ENCODE data around the gene IFT80. TPM values are rescaled to one million over a fixed set of nuclear protein-coding genes. Genes with fewer than 3 reads are reported as not detected.

IFT80 gene
- total RNA-seq, 1 experiment from 2014 or later, result 9.1 TPM

DNA sequence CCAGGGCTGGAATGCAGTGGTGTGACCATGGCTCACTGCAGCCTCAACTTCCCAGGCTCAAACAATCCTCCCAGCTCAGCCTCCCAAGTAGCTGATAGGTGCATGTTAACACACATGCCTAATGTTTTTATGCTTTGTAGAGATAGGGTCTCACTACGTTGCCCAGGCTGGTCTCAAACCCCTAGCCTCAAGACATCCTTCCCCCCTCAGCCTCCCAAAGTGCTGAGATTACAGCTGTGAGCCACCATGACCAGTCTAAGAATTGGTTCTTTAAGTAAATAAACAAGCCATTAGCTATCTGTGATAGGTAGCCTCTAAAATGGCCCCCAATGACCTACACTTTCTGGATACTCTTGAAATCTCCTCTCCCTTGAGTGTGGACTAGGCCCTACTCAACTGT, 46.8 kb upstream of the IFT80 start:
- no peaks in the 10 kb centered on the region for H3F3A ChIP-seq (ENCODE audit: low read length, unreplicated experiment)
- ATAC-seq (no peak), DNase-seq (no peak)
- H3K9me2 ChIP-seq (replicated peaks; ENCODE audit: low read length), result no peaks in the 10 kb centered on the region
- POLR2A ChIA-PET (ENCODE audit: unreplicated experiment), result no interaction called here
- H3K9me3 ChIP-seq (ENCODE audit: low read length), result no peaks in the 10 kb centered on the region
- H3K27ac ChIP-seq (ENCODE audit: low read length), result no peak overlapping the region
- peak overlapping the region; percentile 91 for H3K4me2 ChIP-seq (ENCODE audit: low read length)
- peaks cover 11% of the 10 kb centered on the region; the same call in 1 of the 2 replicates for H3K36me3 ChIP-seq (ENCODE audit: low read depth, low read length)
- peak overlapping the region; percentile 76; the same call in 1 of the 2 replicates for H3K4me3 ChIP-seq (ENCODE audit: low read length)
- BruUV-seq (replicated peaks), result no TSS peak
- intact Hi-C loops (cut with micrococcal nuclease), result loop anchor here (5.0 kb wide), 1 partner anchor 116 kb away; no protein-coding TSS in a partner anchor
- peaks cover 9% of the 10 kb centered on the region; the same call in 1 of the 2 replicates for H4K20me1 ChIP-seq (ENCODE audit: low read length)
- TF ChIP-seq CTCF (conservative IDR thresholded peaks at IDR 0.05; ENCODE audit: low read depth, low read length) (no peak), EZH2 (IDR thresholded peaks at IDR 0.05; ENCODE audit: low read length, unreplicated experiment) (no peak), EZH2phosphoT487 (IDR thresholded peaks at IDR 0.05; ENCODE audit: borderline replicate concordance, low read length) (no peak)
- H2AFZ ChIP-seq (ENCODE audit: low read length), result no peak overlapping the region
- no peak overlapping the region for H3K9ac ChIP-seq (ENCODE audit: low read length)
- CTCF ChIA-PET, result no interaction called here
- peaks cover 82% of the 10 kb centered on the region for H3K79me2 ChIP-seq (ENCODE audit: low read length)
- H3K4me1 ChIP-seq (ENCODE audit: insufficient read depth, low read length), result peaks cover 40% of the 10 kb centered on the region
- no peaks in the 10 kb centered on the region for H3K27me3 ChIP-seq (ENCODE audit: low read length)

DNA sequence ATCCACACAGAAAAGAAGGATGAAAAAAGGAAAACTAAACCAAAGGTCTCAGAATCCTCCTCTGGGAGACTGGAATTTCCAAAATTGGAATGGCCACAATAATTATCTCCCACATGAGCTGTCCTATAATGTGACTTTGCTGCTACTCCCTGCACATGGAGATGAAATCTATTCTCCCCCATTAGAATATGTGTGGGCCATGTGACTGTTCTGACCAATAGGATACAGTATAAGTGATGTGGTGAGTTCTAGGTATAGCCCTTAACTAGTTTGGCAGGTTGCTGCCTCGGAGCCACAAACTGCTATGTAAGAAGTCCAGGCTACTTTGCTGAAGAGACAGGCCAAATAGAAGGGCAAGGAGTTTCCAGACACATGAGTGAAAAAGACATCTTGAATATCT, 45.4 kb upstream of the IFT80 start:
- Histone ChIP-seq H3K36me3 (ENCODE audit: low read depth, low read length) (peaks cover 11% of the 10 kb centered on the region), H4K20me1 (ENCODE audit: low read length) (peaks cover 9% of the 10 kb centered on the region; the same call in 1 of the 2 replicates), H3K9me3 (ENCODE audit: low read length) (no peaks in the 10 kb centered on the region), H3K9me2 (replicated peaks; ENCODE audit: low read length) (no peaks in the 10 kb centered on the region), H3K27ac (ENCODE audit: low read length) (no peak overlapping the region), H3K4me2 (ENCODE audit: low read length) (0 out of 2 replicates have a peak overlapping the region, but pooled peaks have one; percentile 6), H3K4me1 (ENCODE audit: insufficient read depth, low read length) (peaks cover 30% of the 10 kb centered on the region), H3F3A (ENCODE audit: low read length, unreplicated experiment) (no peaks in the 10 kb centered on the region), H3K27me3 (ENCODE audit: low read length) (no peaks in the 10 kb centered on the region), H3K9ac (ENCODE audit: low read length) (no peak overlapping the region), H2AFZ (ENCODE audit: low read length) (no peak overlapping the region), H3K79me2 (ENCODE audit: low read length) (peaks cover 96% of the 10 kb centered on the region), H3K4me3 (ENCODE audit: low read length) (no peak overlapping the region)
- TF ChIP-seq EZH2phosphoT487 (IDR thresholded peaks at IDR 0.05; ENCODE audit: borderline replicate concordance, low read length), result no peak
- TF ChIP-seq EZH2 (IDR thresholded peaks at IDR 0.05; ENCODE audit: low read length, unreplicated experiment), result no peak
- no peak for TF ChIP-seq CTCF (conservative IDR thresholded peaks at IDR 0.05; ENCODE audit: low read depth, low read length)
- DNase-seq (peak; percentile 59), ATAC-seq (no peak)
- POLR2A ChIA-PET (ENCODE audit: unreplicated experiment), result no interaction called here
- intact Hi-C loops (cut with micrococcal nuclease), result no loop called here
- CTCF ChIA-PET, result no interaction called here
- no TSS peak for BruUV-seq (replicated peaks)

DNA sequence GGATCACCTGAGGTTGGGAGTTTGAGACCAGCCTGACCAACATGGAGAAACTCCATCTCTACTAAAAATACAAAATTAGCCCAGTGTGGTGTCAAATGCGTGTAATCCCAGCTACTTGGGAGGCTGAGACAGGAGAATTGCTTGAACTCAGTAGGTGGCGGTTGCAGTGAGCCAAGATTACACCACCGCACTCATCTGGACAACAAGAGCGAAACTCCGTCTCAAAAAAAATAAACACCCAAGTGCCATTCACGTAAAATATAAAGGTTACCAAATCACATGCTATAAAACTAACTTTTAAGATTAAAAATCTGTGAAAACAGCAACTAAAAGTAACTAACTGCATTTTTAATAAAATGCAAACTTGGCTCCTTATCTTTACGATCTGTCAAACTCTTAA, 41.7 kb upstream of the IFT80 start:
- Histone ChIP-seq H3K27ac (ENCODE audit: low read length) (no peak overlapping the region), H3K27me3 (ENCODE audit: low read length) (no peaks in the 10 kb centered on the region), H3K4me1 (ENCODE audit: insufficient read depth, low read length) (peaks cover 8% of the 10 kb centered on the region; the same call in 1 of the 2 replicates), H3K9me2 (replicated peaks; ENCODE audit: low read length) (no peaks in the 10 kb centered on the region), H3F3A (ENCODE audit: low read length, unreplicated experiment) (peaks cover 4% of the 10 kb centered on the region), H3K4me2 (ENCODE audit: low read length) (no peak overlapping the region), H4K20me1 (ENCODE audit: low read length) (peaks cover 6% of the 10 kb centered on the region), H2AFZ (ENCODE audit: low read length) (no peak overlapping the region), H3K4me3 (ENCODE audit: low read length) (no peak overlapping the region), H3K9me3 (ENCODE audit: low read length) (no peaks in the 10 kb centered on the region), H3K79me2 (ENCODE audit: low read length) (peaks cover 75% of the 10 kb centered on the region), H3K36me3 (ENCODE audit: low read depth, low read length) (peaks cover 31% of the 10 kb centered on the region), H3K9ac (ENCODE audit: low read length) (no peak overlapping the region)
- intact Hi-C loops (cut with micrococcal nuclease), result no loop called here
- no peak for ATAC-seq
- TF ChIP-seq CTCF (conservative IDR thresholded peaks at IDR 0.05; ENCODE audit: low read depth, low read length) (no peak), EZH2 (IDR thresholded peaks at IDR 0.05; ENCODE audit: low read length, unreplicated experiment) (no peak), EZH2phosphoT487 (IDR thresholded peaks at IDR 0.05; ENCODE audit: borderline replicate concordance, low read length) (no peak)
- DNase-seq, result no peak
- CTCF ChIA-PET, result no interaction called here
- no TSS peak for BruUV-seq (replicated peaks)
- POLR2A ChIA-PET (ENCODE audit: unreplicated experiment), result no interaction called here

Measured in PC-3 (cell line).